Glutamatergic neuron (in vitro differentiated cells): ENCODE data around the gene CCDC9B. TPM values are rescaled to one million over a fixed set of nuclear protein-coding genes. Genes with fewer than 3 reads are reported as not detected.

Experiments
- DNase-seq: peaks from one replicate; pipeline ENCODE4 v3.0.0; 2022
- H3K27ac Mint-ChIP-seq: one replicate; pipeline ENCODE4 v1.8.0; 2020; ENCODE audit warnings: mild to moderate bottlenecking, mixed read lengths, inconsistent platforms; ENCODE audit not compliant: unreplicated experiment
- H3K27me3 Mint-ChIP-seq: one replicate; pipeline ENCODE4 v1.8.0; 2020; ENCODE audit warnings: mild to moderate bottlenecking, moderate library complexity, mixed read lengths, inconsistent platforms; ENCODE audit not compliant: unreplicated experiment
- H3K36me3 Mint-ChIP-seq: one replicate; pipeline ENCODE4 v1.8.0; 2020; ENCODE audit warnings: mild to moderate bottlenecking, mixed read lengths, inconsistent platforms; ENCODE audit not compliant: unreplicated experiment
- H3K4me1 Mint-ChIP-seq: one replicate; pipeline ENCODE4 v1.8.0; 2020; ENCODE audit warnings: mild to moderate bottlenecking, low read depth, mixed read lengths, inconsistent platforms; ENCODE audit not compliant: unreplicated experiment
- H3K4me3 Mint-ChIP-seq: one replicate; pipeline ENCODE4 v1.8.0; 2020; ENCODE audit warnings: mild to moderate bottlenecking, mixed read lengths, inconsistent platforms; ENCODE audit not compliant: unreplicated experiment
- H3K9me3 Mint-ChIP-seq: one replicate; pipeline ENCODE4 v1.8.0; 2020; ENCODE audit warnings: mild to moderate bottlenecking, moderate library complexity, mixed read lengths, inconsistent platforms; ENCODE audit not compliant: unreplicated experiment
- total RNA-seq: library from RNA; stranded (reverse); fragmentation: NEBNext Ultra II Directional; extraction: Animal tissue kit (Norgen Biotek cat#: 25700); gene quantifications from one replicate; pipeline ENCODE4 v1.2.1, GENCODE V29; 2021; ENCODE audit not compliant: unreplicated experiment
- TF ChIP-seq, protein P1 (sequence below): fragments of 200-600 bp; sonication (generic); IDR thresholded peaks from one replicate; pipeline ENCODE4 v1.5.0; 2021; ENCODE audit not compliant: partially characterized antibody, unreplicated experiment

CCDC9B gene
- total RNA-seq, 1 donor from 2014 or later: 0.49 TPM

DNA sequence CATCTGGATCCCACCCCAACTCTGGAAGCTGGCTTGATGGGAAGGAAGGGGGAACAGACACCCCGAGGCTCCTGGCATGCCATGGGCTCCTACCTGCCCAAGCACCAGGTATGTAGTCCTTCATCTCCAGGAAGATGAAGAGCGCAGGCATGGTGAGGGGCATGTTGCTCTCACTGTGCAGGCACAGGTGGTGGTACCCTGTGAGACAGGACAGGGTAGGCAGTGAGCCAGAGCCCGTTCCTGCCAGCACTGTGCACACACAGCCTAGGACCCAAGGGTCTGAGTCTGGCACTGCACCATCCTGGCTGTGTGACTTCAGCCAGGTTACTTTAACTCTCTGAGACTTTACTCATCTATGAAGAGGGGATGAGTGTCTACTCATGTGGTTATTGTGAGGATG lies 48.5 kb downstream of the CCDC9B start:
- no peak overlapping the region for H3K4me3 Mint-ChIP-seq
- peaks cover 7% of the 10 kb centered on the region for H3K9me3 Mint-ChIP-seq
- TF ChIP-seq, protein P1, sequence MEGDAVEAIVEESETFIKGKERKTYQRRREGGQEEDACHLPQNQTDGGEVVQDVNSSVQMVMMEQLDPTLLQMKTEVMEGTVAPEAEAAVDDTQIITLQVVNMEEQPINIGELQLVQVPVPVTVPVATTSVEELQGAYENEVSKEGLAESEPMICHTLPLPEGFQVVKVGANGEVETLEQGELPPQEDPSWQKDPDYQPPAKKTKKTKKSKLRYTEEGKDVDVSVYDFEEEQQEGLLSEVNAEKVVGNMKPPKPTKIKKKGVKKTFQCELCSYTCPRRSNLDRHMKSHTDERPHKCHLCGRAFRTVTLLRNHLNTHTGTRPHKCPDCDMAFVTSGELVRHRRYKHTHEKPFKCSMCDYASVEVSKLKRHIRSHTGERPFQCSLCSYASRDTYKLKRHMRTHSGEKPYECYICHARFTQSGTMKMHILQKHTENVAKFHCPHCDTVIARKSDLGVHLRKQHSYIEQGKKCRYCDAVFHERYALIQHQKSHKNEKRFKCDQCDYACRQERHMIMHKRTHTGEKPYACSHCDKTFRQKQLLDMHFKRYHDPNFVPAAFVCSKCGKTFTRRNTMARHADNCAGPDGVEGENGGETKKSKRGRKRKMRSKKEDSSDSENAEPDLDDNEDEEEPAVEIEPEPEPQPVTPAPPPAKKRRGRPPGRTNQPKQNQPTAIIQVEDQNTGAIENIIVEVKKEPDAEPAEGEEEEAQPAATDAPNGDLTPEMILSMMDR: no peak
- no peak overlapping the region for H3K27ac Mint-ChIP-seq
- no peaks in the 10 kb centered on the region for H3K36me3 Mint-ChIP-seq
- peaks cover 3% of the 10 kb centered on the region for H3K4me1 Mint-ChIP-seq
- no peak for DNase-seq
- H3K27me3 Mint-ChIP-seq: peaks cover 19% of the 10 kb centered on the region

DNA sequence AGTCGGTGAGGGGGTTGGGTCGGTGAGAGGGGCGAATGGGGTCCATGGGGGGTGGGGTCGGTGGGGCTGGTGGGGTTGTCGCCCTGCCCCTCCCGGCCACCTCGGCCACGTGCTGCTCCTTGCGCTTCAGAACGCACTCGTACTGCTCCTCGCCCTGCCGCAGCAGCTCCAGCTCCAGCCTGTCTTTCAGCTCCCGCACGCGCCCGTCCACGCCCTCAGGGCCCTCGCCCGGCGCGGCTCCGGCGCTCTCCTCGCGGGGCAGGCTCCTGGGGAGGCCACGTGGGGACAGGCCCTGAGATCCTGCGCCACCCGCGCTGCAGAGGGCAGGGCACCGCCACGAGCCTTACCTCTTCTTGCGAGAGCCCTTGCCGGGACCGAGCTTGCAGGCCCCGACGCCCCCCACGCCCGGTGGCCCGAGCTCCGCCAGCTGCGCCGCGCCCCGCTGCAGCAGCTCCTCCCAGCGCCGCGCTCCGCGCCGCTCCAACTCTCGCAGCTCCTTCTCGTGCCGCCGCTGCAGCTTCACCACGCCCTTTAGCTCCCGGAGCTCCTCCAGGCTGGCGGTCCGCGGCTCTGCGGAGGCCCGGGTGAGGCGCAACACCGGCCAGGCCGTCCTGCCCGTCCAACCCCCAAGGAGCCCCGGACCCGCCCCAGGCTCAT lies 49.7 kb downstream of the CCDC9B start:
- Mint-ChIP-seq H3K27me3 (peaks cover 15% of the 10 kb centered on the region), H3K9me3 (peaks cover 7% of the 10 kb centered on the region), H3K4me3 (no peak overlapping the region), H3K36me3 (no peaks in the 10 kb centered on the region), H3K27ac (no peak overlapping the region), H3K4me1 (peaks cover 3% of the 10 kb centered on the region)
- peak; percentile 77 for DNase-seq
- TF ChIP-seq, protein P1: no peak

DNA sequence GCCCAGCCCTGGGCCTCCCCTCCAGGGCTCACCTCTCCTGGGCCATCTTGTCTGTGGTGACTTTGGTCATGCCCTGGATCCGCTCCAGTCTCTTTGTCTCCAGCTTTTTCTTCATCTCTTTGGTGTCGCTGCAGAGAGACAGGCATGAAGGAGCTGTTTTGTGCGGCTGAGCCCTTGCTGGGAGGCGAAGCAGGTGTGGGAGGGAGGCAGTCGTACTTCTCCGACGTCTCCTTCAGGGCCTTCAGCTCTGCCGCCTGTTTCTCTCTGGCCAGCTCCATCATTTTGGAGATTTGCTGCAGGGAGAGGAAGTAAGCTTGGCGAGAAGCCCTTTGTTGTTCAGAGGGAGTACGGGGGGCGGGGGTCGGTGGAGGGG lies 50.2 kb downstream of the CCDC9B start:
- Mint-ChIP-seq H3K4me3 (peak overlapping the region; percentile 46), H3K27me3 (peaks cover 12% of the 10 kb centered on the region), H3K27ac (no peak overlapping the region), H3K36me3 (no peaks in the 10 kb centered on the region), H3K9me3 (peaks cover 7% of the 10 kb centered on the region), H3K4me1 (peaks cover 3% of the 10 kb centered on the region)
- TF ChIP-seq, protein P1: no peak
- DNase-seq: no peak

DNA sequence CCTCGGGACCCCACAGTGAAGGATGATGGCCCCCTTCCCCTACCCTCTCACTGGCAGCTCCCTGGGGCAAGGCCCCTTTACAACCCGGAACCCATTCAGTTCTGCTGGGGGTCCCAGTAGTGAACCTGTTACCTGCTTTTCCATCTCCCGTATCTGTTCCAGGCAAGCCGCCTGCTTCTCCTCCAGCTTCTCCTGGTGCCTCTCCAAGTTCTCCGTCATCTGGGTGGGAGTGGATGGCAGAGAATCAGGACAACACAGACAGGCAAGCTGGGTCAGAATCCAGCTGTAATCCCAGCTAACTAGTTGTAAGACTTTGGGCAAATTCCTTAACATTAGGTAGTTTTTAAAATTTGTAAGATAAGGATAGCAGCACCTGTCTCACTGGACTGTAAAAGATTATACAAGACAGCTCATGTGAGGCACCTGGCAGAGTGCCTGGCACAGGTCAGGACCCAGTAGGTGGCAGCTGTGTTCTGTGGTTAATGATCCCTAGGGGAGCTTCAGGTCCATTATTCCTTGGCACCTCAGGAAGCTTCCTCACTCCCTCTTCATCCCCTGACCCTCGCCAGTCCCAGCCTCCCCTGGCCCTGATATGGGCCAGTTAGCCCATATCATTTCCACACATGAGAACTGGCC lies 51.5 kb downstream of the CCDC9B start:
- peaks cover 16% of the 10 kb centered on the region for H3K27me3 Mint-ChIP-seq
- peaks cover 6% of the 10 kb centered on the region for H3K9me3 Mint-ChIP-seq
- peaks cover 3% of the 10 kb centered on the region for H3K4me1 Mint-ChIP-seq
- no peaks in the 10 kb centered on the region for H3K36me3 Mint-ChIP-seq
- H3K27ac Mint-ChIP-seq: no peak overlapping the region
- TF ChIP-seq, protein P1: no peak
- no peak for DNase-seq
- no peak overlapping the region for H3K4me3 Mint-ChIP-seq

DNA sequence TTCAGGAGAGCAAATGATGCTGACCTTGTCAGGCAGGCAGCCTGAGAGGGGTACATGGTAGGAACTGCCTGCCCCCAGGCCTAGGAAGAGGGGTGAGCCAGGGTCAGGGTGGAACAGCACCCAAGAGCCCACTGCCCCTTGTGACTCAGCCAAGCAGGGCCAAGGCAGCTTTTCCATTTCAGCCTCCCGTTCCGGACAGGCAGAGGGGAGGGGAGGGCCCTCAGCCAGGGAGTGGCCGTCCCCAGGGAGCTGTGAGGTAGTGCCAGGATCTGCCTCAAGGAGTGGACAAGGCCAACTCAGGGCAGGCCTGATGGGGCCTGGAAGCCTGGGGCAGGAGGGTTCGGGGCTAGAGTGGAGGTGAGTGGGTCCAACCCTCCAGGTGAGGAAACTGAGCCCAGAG lies 52.8 kb downstream of the CCDC9B start:
- Mint-ChIP-seq H3K27ac (no peak overlapping the region), H3K27me3 (peaks cover 16% of the 10 kb centered on the region), H3K4me3 (no peak overlapping the region), H3K4me1 (peaks cover 2% of the 10 kb centered on the region), H3K9me3 (peaks cover 5% of the 10 kb centered on the region), H3K36me3 (no peaks in the 10 kb centered on the region)
- TF ChIP-seq, protein P1: no peak
- peak; percentile 72 for DNase-seq
